IPS-11a (cell line): ENCODE data around the gene ACY1.
"Not testable (repeated sequence)": the region's sequence is repeated elsewhere in the genome, so short reads cannot be mapped to it uniquely, and the experiment has no call there.

Experiments
- H3K4me3 ChIP-seq: one replicate; pipeline ENCODE4 v1.5.1; 2013; ENCODE audit warnings: low read depth, low read length, control low read depth

The ACY1 gene

GRCh38 chr3:52023860-52024764 is 40.8 kb downstream of the ACY1 start:
- no peak overlapping the region for H3K4me3 ChIP-seq

- no peak overlapping the region for H3K4me3 ChIP-seq
These were observed 41.6 kb downstream of the ACY1 start for GRCh38 chr3:52024765-52025452.

- H3K4me3 ChIP-seq: no peak overlapping the region
These were observed 42.1 kb downstream of the ACY1 start for GRCh38 chr3:52025453-52025852.

- no peak overlapping the region for H3K4me3 ChIP-seq
These were observed 42.7 kb downstream of the ACY1 start for GRCh38 chr3:52026041-52026440.

GRCh38 chr3:52028572-52028971 is 45.2 kb downstream of the ACY1 start:
- no peak overlapping the region for H3K4me3 ChIP-seq

- no peak overlapping the region for H3K4me3 ChIP-seq
These were observed 45.7 kb downstream of the ACY1 start for GRCh38 chr3:52029053-52029452.

GRCh38 chr3:52029535-52029934 is 46.2 kb downstream of the ACY1 start:
- H3K4me3 ChIP-seq: no peak overlapping the region

- no peak overlapping the region for H3K4me3 ChIP-seq
These were observed 47.5 kb downstream of the ACY1 start for GRCh38 chr3:52030714-52031310.

- no peak overlapping the region for H3K4me3 ChIP-seq
These were observed 48.6 kb downstream of the ACY1 start for GRCh38 chr3:52031896-52032295.

GRCh38 chr3:52032702-52033408 is 49.5 kb downstream of the ACY1 start:
- H3K4me3 ChIP-seq: no peak overlapping the region

GRCh38 chr3:52033748-52034147 is 50.4 kb downstream of the ACY1 start:
- not testable (repeated sequence) for H3K4me3 ChIP-seq

- H3K4me3 ChIP-seq: no peak overlapping the region
These were observed 50.9 kb downstream of the ACY1 start for GRCh38 chr3:52034212-52034611.

- H3K4me3 ChIP-seq: no peak overlapping the region
These were observed 51.3 kb downstream of the ACY1 start for GRCh38 chr3:52034651-52035050.

- H3K4me3 ChIP-seq: no peak overlapping the region
These were observed 52.9 kb downstream of the ACY1 start for GRCh38 chr3:52036222-52036694.

- no peak overlapping the region for H3K4me3 ChIP-seq
These were observed 53.5 kb downstream of the ACY1 start for GRCh38 chr3:52036829-52037228.

GRCh38 chr3:52037291-52037690 is 54.0 kb downstream of the ACY1 start:
- H3K4me3 ChIP-seq: no peak overlapping the region

- no peak overlapping the region for H3K4me3 ChIP-seq
These were observed 54.9 kb downstream of the ACY1 start for GRCh38 chr3:52038227-52038626.
